GM23338 (cell line): ENCODE results near the gene PHF1.

Experiments
- CREB1 ChIP-seq: fragments of 250-450 bp; sonication (Bioruptor Pico); IDR thresholded peaks from 2 replicates; pipeline ENCODE4 v1.5.0; 2020; ENCODE audit warnings: low read depth, mild to moderate bottlenecking, moderate library complexity
- CTCF ChIP-seq, 2 experiments: fragments of 200-600 bp in 1 of 2; sonication (generic) in 1 of 2; conservative IDR thresholded peaks; 2 replicates each; pipeline versions ENCODE4 v1.5.1 to v1.6.1; 2016 to 2017; ENCODE audit warnings: antibody characterized with exemption in 2 of 2, low read depth in 2 of 2, mild to moderate bottlenecking in 2 of 2, moderate library complexity in 1 of 2
- ETS1 ChIP-seq: IDR thresholded peaks from 2 replicates; pipeline ENCODE4 v1.6.1; 2016; ENCODE audit warnings: antibody characterized with exemption
- EZH2 ChIP-seq: fragments of 200-600 bp; sonication (generic); IDR thresholded peaks from one replicate; pipeline ENCODE4 v1.8.0; 2017; ENCODE audit warnings: antibody characterized with exemption, mild to moderate bottlenecking, low read depth; ENCODE audit not compliant: unreplicated experiment
- EZH2phosphoT487 ChIP-seq: fragments of 200-600 bp; sonication (generic); IDR thresholded peaks from one replicate; pipeline ENCODE4 v1.8.1; 2018; ENCODE audit warnings: antibody characterized with exemption; ENCODE audit not compliant: unreplicated experiment
- JUNB ChIP-seq: IDR thresholded peaks from one replicate; pipeline ENCODE4 v1.6.1; 2016; ENCODE audit warnings: antibody characterized with exemption; ENCODE audit not compliant: unreplicated experiment
- NANOG ChIP-seq: IDR thresholded peaks from 2 replicates; pipeline ENCODE4 v1.6.1; 2016; ENCODE audit warnings: antibody characterized with exemption, borderline replicate concordance
- POLR2AphosphoS5 ChIP-seq: IDR thresholded peaks from 2 replicates; pipeline ENCODE4 v1.6.1; 2016; ENCODE audit warnings: antibody characterized with exemption, low read depth
- REST ChIP-seq: IDR thresholded peaks from one replicate; pipeline ENCODE4 v1.6.1; 2018; ENCODE audit warnings: antibody characterized with exemption; ENCODE audit not compliant: unreplicated experiment
- STAT1 ChIP-seq: IDR thresholded peaks from one replicate; pipeline ENCODE4 v1.6.1; 2016; ENCODE audit warnings: antibody characterized with exemption; ENCODE audit not compliant: unreplicated experiment
- ZNF114 ChIP-seq: fragments of 250-450 bp; sonication (Bioruptor Pico); IDR thresholded peaks from 2 replicates; pipeline ENCODE4 v1.5.0; 2020; ENCODE audit warnings: mild to moderate bottlenecking, moderate library complexity
- ZNF331 ChIP-seq: fragments of 250-450 bp; sonication (Bioruptor Pico); IDR thresholded peaks from 2 replicates; pipeline ENCODE4 v1.5.0; 2020; ENCODE audit warnings: low read depth, mild to moderate bottlenecking, moderate library complexity
- ZNF462 ChIP-seq: fragments of 250-450 bp; sonication (Bioruptor Pico); IDR thresholded peaks from 2 replicates; pipeline ENCODE4 v1.5.0; 2020; ENCODE audit warnings: mild to moderate bottlenecking, moderate library complexity

- TF ChIP-seq POLR2AphosphoS5 (no peak), CTCF (conservative IDR thresholded peaks at IDR 0.05; ENCODE audit: low read depth in 2 of 2) (no peak), EZH2 (no peak), JUNB (no peak), EZH2phosphoT487 (no peak), REST (no peak), STAT1 (no peak), ZNF462 (CRISPR knock-in tag) (no peak), CREB1 (no peak), ETS1 (no peak), NANOG (no peak), ZNF114 (CRISPR knock-in tag) (no peak), ZNF331 (CRISPR knock-in tag) (no peak)
Measured at GRCh38 chr6:33450434-33450833, 39.6 kb downstream of the PHF1 start.
